ENCODE results near the gene PEX3. TPM values are rescaled to one million over a fixed set of nuclear protein-coding genes. Genes with fewer than 3 reads are reported as not detected.

The PEX3 gene
- total RNA-seq, 1 donor from 2014 or later = 17.4 TPM

- Histone ChIP-seq H3K4me3 (no peak overlapping the region), H3K27ac (no peak overlapping the region), H3K27me3 (no peaks in the 10 kb centered on the region), H3K36me3 (peaks cover 4 to 20% of the 10 kb centered on the region in 2 donors), H3K4me1 (no peaks in the 10 kb centered on the region), H3K9me3 (no peaks in the 10 kb centered on the region)
- DNase-seq (ENCODE audit: extremely low spot score in 2 of 2) = no peak
- intact Hi-C loops (cut with DNase I) = no loop called here
- TF ChIP-seq CTCF (IDR thresholded peaks at IDR 0.05) = no peak
Measured at GRCh38 chr6:143478479-143479062, 28.0 kb downstream of the PEX3 start.

- Histone ChIP-seq H3K4me1 (no peaks in the 10 kb centered on the region), H3K9me3 (no peaks in the 10 kb centered on the region), H3K27me3 (no peaks in the 10 kb centered on the region), H3K36me3 (peaks cover 0 to 4% of the 10 kb centered on the region in 2 donors), H3K4me3 (no peak overlapping the region), H3K27ac (no peak overlapping the region)
- no peak for TF ChIP-seq CTCF (IDR thresholded peaks at IDR 0.05)
- no peak for TF ChIP-seq POLR2AphosphoS5 (IDR thresholded peaks at IDR 0.05; ENCODE audit: insufficient read depth in 1 of 2, low read depth in 1 of 2)
- TF ChIP-seq POLR2A (IDR thresholded peaks at IDR 0.05) = no peak
- no peak for DNase-seq (ENCODE audit: extremely low spot score in 2 of 2)
- intact Hi-C loops (cut with DNase I) = no loop called here
Measured at GRCh38 chr6:143482593-143482992, 32.0 kb downstream of the PEX3 start.

- DNase-seq (ENCODE audit: extremely low spot score in 2 of 2) = no peak
- no peaks in the 10 kb centered on the region for H3K4me1 ChIP-seq
- TF ChIP-seq POLR2AphosphoS5 (IDR thresholded peaks at IDR 0.05; ENCODE audit: insufficient read depth in 1 of 2, low read depth in 1 of 2) = no peak
- TF ChIP-seq POLR2A (IDR thresholded peaks at IDR 0.05) = no peak
- TF ChIP-seq CTCF (IDR thresholded peaks at IDR 0.05) = no peak
- H3K36me3 ChIP-seq = no peaks in the 10 kb centered on the region
- H3K4me3 ChIP-seq = no peak overlapping the region
- H3K27me3 ChIP-seq = no peaks in the 10 kb centered on the region
- no peak overlapping the region for H3K27ac ChIP-seq
- intact Hi-C loops (cut with DNase I) = no loop called here
- H3K9me3 ChIP-seq = no peaks in the 10 kb centered on the region
Measured at GRCh38 chr6:143485967-143486366, 35.4 kb downstream of the PEX3 start.

GRCh38 chr6:143486752-143487151 is 36.1 kb downstream of the PEX3 start:
- Histone ChIP-seq H3K4me1 (no peaks in the 10 kb centered on the region), H3K36me3 (no peaks in the 10 kb centered on the region), H3K27ac (no peak overlapping the region), H3K27me3 (no peaks in the 10 kb centered on the region), H3K9me3 (no peaks in the 10 kb centered on the region), H3K4me3 (no peak overlapping the region)
- no peak for TF ChIP-seq POLR2AphosphoS5 (IDR thresholded peaks at IDR 0.05; ENCODE audit: insufficient read depth in 1 of 2, low read depth in 1 of 2)
- no peak for TF ChIP-seq CTCF (IDR thresholded peaks at IDR 0.05)
- no peak for TF ChIP-seq POLR2A (IDR thresholded peaks at IDR 0.05)
- intact Hi-C loops (cut with DNase I) = no loop called here
- DNase-seq (ENCODE audit: extremely low spot score in 2 of 2) = no peak

- DNase-seq (ENCODE audit: extremely low spot score in 2 of 2) = no peak
- Histone ChIP-seq H3K27ac (no peak overlapping the region), H3K27me3 (no peaks in the 10 kb centered on the region), H3K36me3 (peaks cover 0 to 3% of the 10 kb centered on the region in 2 donors), H3K4me3 (no peak overlapping the region), H3K9me3 (no peaks in the 10 kb centered on the region), H3K4me1 (no peaks in the 10 kb centered on the region)
- intact Hi-C loops (cut with DNase I) = no loop called here
- TF ChIP-seq POLR2AphosphoS5 (IDR thresholded peaks at IDR 0.05; ENCODE audit: insufficient read depth in 1 of 2, low read depth in 1 of 2) (no peak), POLR2A (IDR thresholded peaks at IDR 0.05) (no peak), CTCF (IDR thresholded peaks at IDR 0.05) (no peak)
Measured at GRCh38 chr6:143490244-143490643, 39.6 kb downstream of the PEX3 start.
